Activated naive CD4-positive, alpha-beta T cell treated with anti-CD3 and anti-CD28 coated beads, Interleukin-2, amount 50 U/mL, for 24 hours (primary cell): Measurements from ENCODE around the gene CRISP1.
"Not testable (repeated sequence)": the region's sequence is repeated elsewhere in the genome, so short reads cannot be mapped to it uniquely, and the experiment has no call there.

Source experiments
- H3K27ac Mint-ChIP-seq: one replicate; pipeline ENCODE4 v1.8.0; 2021; ENCODE audit warnings: mild to moderate bottlenecking, mixed read lengths
- H3K27me3 Mint-ChIP-seq: one replicate; pipeline ENCODE4 v1.8.0; 2021; ENCODE audit warnings: mixed read lengths
- H3K36me3 Mint-ChIP-seq: one replicate; pipeline ENCODE4 v1.8.0; 2021; ENCODE audit warnings: mixed read lengths
- H3K4me1 Mint-ChIP-seq: one replicate; pipeline ENCODE4 v1.8.0; 2021; ENCODE audit warnings: mixed read lengths
- H3K4me3 Mint-ChIP-seq: one replicate; pipeline ENCODE4 v1.8.0; 2021; ENCODE audit warnings: mild to moderate bottlenecking, mixed read lengths
- H3K9me3 Mint-ChIP-seq: one replicate; pipeline ENCODE4 v1.8.0; 2021; ENCODE audit warnings: mixed read lengths

Gene CRISP1

GRCh38 chr6:49866485-49866943, at the start of gene CRISP1:
TSS of gene CRISP1 (minus strand) at chr6:49866535. CDS start at chr6:49857400, 9,135 bp downstream.
- H3K36me3 Mint-ChIP-seq, result no peaks in the 10 kb centered on the region
- peaks cover 4% of the 10 kb centered on the region for H3K9me3 Mint-ChIP-seq
- no peaks in the 10 kb centered on the region for H3K4me1 Mint-ChIP-seq
- H3K27me3 Mint-ChIP-seq, result no peaks in the 10 kb centered on the region
- H3K27ac Mint-ChIP-seq, result no peak within 1 kb of the TSS
- H3K4me3 Mint-ChIP-seq, result no peak within 1 kb of the TSS

GRCh38 chr6:49915035-49915434, 48.7 kb upstream of the CRISP1 start:
- Mint-ChIP-seq H3K27ac (no peak overlapping the region), H3K4me1 (no peaks in the 10 kb centered on the region), H3K27me3 (no peaks in the 10 kb centered on the region), H3K36me3 (no peaks in the 10 kb centered on the region), H3K9me3 (peaks cover 14% of the 10 kb centered on the region), H3K4me3 (no peak overlapping the region)

- Mint-ChIP-seq H3K27ac (no peak overlapping the region), H3K4me1 (no peaks in the 10 kb centered on the region), H3K36me3 (no peaks in the 10 kb centered on the region), H3K27me3 (no peaks in the 10 kb centered on the region), H3K4me3 (no peak overlapping the region), H3K9me3 (peaks cover 14% of the 10 kb centered on the region)
Observed at GRCh38 chr6:49913636-49914375, 47.5 kb upstream of the CRISP1 start.

- Mint-ChIP-seq H3K27me3 (no peaks in the 10 kb centered on the region), H3K36me3 (no peaks in the 10 kb centered on the region), H3K4me1 (no peaks in the 10 kb centered on the region), H3K27ac (no peak overlapping the region), H3K9me3 (peaks cover 12% of the 10 kb centered on the region), H3K4me3 (no peak overlapping the region)
Observed at GRCh38 chr6:49912196-49912595, 45.9 kb upstream of the CRISP1 start.

GRCh38 chr6:49911252-49911651, 44.9 kb upstream of the CRISP1 start:
- no peaks in the 10 kb centered on the region for H3K27me3 Mint-ChIP-seq
- H3K36me3 Mint-ChIP-seq, result no peaks in the 10 kb centered on the region
- H3K9me3 Mint-ChIP-seq, result peaks cover 4% of the 10 kb centered on the region

GRCh38 chr6:49909563-49909962, 43.2 kb upstream of the CRISP1 start:
- Mint-ChIP-seq H3K27ac (no peak overlapping the region), H3K36me3 (no peaks in the 10 kb centered on the region), H3K4me3 (no peak overlapping the region), H3K4me1 (no peaks in the 10 kb centered on the region), H3K27me3 (no peaks in the 10 kb centered on the region), H3K9me3 (peaks cover 4% of the 10 kb centered on the region)

More at GRCh38 chr6:49911252-49911651, 44.9 kb upstream of the CRISP1 start:
- Mint-ChIP-seq H3K27ac (no peak overlapping the region), H3K4me3 (no peak overlapping the region), H3K4me1 (no peaks in the 10 kb centered on the region)

- no peak overlapping the region for H3K4me3 Mint-ChIP-seq
Observed at GRCh38 chr6:49906526-49906925, 40.2 kb upstream of the CRISP1 start.

GRCh38 chr6:49905296-49905695, 39.0 kb upstream of the CRISP1 start:
- Mint-ChIP-seq H3K27ac (no peak overlapping the region), H3K36me3 (no peaks in the 10 kb centered on the region), H3K27me3 (no peaks in the 10 kb centered on the region), H3K4me1 (no peaks in the 10 kb centered on the region), H3K4me3 (no peak overlapping the region), H3K9me3 (no peaks in the 10 kb centered on the region)

More at GRCh38 chr6:49906526-49906925, 40.2 kb upstream of the CRISP1 start:
- no peaks in the 10 kb centered on the region for H3K9me3 Mint-ChIP-seq
- H3K27me3 Mint-ChIP-seq, result no peaks in the 10 kb centered on the region
- no peak overlapping the region for H3K27ac Mint-ChIP-seq
- H3K4me1 Mint-ChIP-seq, result no peaks in the 10 kb centered on the region
- H3K36me3 Mint-ChIP-seq, result no peaks in the 10 kb centered on the region

GRCh38 chr6:49902856-49903255, 36.5 kb upstream of the CRISP1 start:
- no peaks in the 10 kb centered on the region for H3K36me3 Mint-ChIP-seq
- H3K27me3 Mint-ChIP-seq, result no peaks in the 10 kb centered on the region
- H3K4me3 Mint-ChIP-seq, result no peak overlapping the region
- H3K4me1 Mint-ChIP-seq, result no peaks in the 10 kb centered on the region
- H3K27ac Mint-ChIP-seq, result no peak overlapping the region
- H3K9me3 Mint-ChIP-seq, result no peaks in the 10 kb centered on the region

GRCh38 chr6:49898904-49899566, 32.7 kb upstream of the CRISP1 start:
- H3K36me3 Mint-ChIP-seq, result no peaks in the 10 kb centered on the region
- peaks cover 8% of the 10 kb centered on the region for H3K9me3 Mint-ChIP-seq
- H3K4me3 Mint-ChIP-seq, result no peak overlapping the region
- no peaks in the 10 kb centered on the region for H3K27me3 Mint-ChIP-seq
- no peaks in the 10 kb centered on the region for H3K4me1 Mint-ChIP-seq
- no peak overlapping the region for H3K27ac Mint-ChIP-seq

- H3K36me3 Mint-ChIP-seq, H3K27me3 Mint-ChIP-seq, H3K4me3 Mint-ChIP-seq, H3K27ac Mint-ChIP-seq, H3K9me3 Mint-ChIP-seq, H3K4me1 Mint-ChIP-seq: not testable (repeated sequence)
Observed at GRCh38 chr6:49895553-49895952, 29.2 kb upstream of the CRISP1 start.

- no peaks in the 10 kb centered on the region for H3K4me1 Mint-ChIP-seq
- no peak overlapping the region for H3K4me3 Mint-ChIP-seq
- H3K9me3 Mint-ChIP-seq, result peaks cover 8% of the 10 kb centered on the region
- no peak overlapping the region for H3K27ac Mint-ChIP-seq
- no peaks in the 10 kb centered on the region for H3K36me3 Mint-ChIP-seq
- no peaks in the 10 kb centered on the region for H3K27me3 Mint-ChIP-seq
Observed at GRCh38 chr6:49892280-49892679, 25.9 kb upstream of the CRISP1 start.

- Mint-ChIP-seq H3K4me1 (no peaks in the 10 kb centered on the region), H3K27me3 (no peaks in the 10 kb centered on the region), H3K9me3 (peaks cover 13% of the 10 kb centered on the region)
Observed at GRCh38 chr6:49890988-49891387, 24.7 kb upstream of the CRISP1 start.

GRCh38 chr6:49888742-49889431, 22.6 kb upstream of the CRISP1 start:
- peaks cover 10% of the 10 kb centered on the region for H3K9me3 Mint-ChIP-seq
- no peak overlapping the region for H3K4me3 Mint-ChIP-seq
- no peak overlapping the region for H3K27ac Mint-ChIP-seq
- no peaks in the 10 kb centered on the region for H3K27me3 Mint-ChIP-seq
- H3K36me3 Mint-ChIP-seq, result no peaks in the 10 kb centered on the region
- H3K4me1 Mint-ChIP-seq, result no peaks in the 10 kb centered on the region

More at GRCh38 chr6:49890988-49891387, 24.7 kb upstream of the CRISP1 start:
- H3K36me3 Mint-ChIP-seq, result no peaks in the 10 kb centered on the region
- no peak overlapping the region for H3K4me3 Mint-ChIP-seq
- H3K27ac Mint-ChIP-seq, result no peak overlapping the region

- Mint-ChIP-seq H3K36me3 (no peaks in the 10 kb centered on the region), H3K27ac (no peak overlapping the region), H3K4me1 (no peaks in the 10 kb centered on the region), H3K4me3 (no peak overlapping the region), H3K27me3 (no peaks in the 10 kb centered on the region), H3K9me3 (peaks cover 4% of the 10 kb centered on the region)
Observed at GRCh38 chr6:49868951-49869529, 2.7 kb upstream of the CRISP1 start.
